Stomach (tissue), 4 donors: ENCODE results near the gene ZNF619.

Experiments used
- CTCF ChIP-seq, 7 experiments: fragments of 450-650 bp in 4 of 7; fragments of 200-600 bp in 3 of 7; sonication (generic) in 3 of 7; IDR thresholded peaks; one replicate each; pipeline ENCODE4 v1.5.1; 2016 to 2019; ENCODE audit warnings: antibody characterized with exemption in 7 of 7, control low read depth in 2 of 7, mild to moderate bottlenecking in 1 of 7
- EP300 ChIP-seq: sonication (generic); formaldehyde crosslinking; IDR thresholded peaks from one replicate; pipeline ENCODE4 v1.6.1; 2017; ENCODE audit warnings: antibody characterized with exemption
- POLR2A ChIP-seq, 4 donors: fragments of 450-650 bp; IDR thresholded peaks; one replicate each; pipeline ENCODE4 v1.6.1; 2016; ENCODE audit warnings: antibody characterized with exemption in 4 of 4, control low read depth in 2 of 4, mild to moderate bottlenecking in 1 of 4, moderate library complexity in 1 of 4
- POLR2AphosphoS5 ChIP-seq, 3 donors: sonication (generic); formaldehyde crosslinking; IDR thresholded peaks; one replicate each; pipeline ENCODE4 v1.6.1; 2016; ENCODE audit warnings: antibody characterized with exemption in 3 of 3

- TF ChIP-seq CTCF (IDR thresholded peaks at IDR 0.05) (no peak), POLR2A (IDR thresholded peaks at IDR 0.05) (no peak), POLR2AphosphoS5 (IDR thresholded peaks at IDR 0.05) (no peak), EP300 (no peak)
Observed at GRCh38 chr3:40461161-40461560, 15.8 kb upstream of the ZNF619 start.
